GM12878 (cell line): ENCODE measurements around the gene PRDM16.

ENCODE experiments used
- ATF3 ChIP-seq: IDR thresholded peaks from 2 replicates; pipeline ENCODE4 v1.6.1; 2011; ENCODE audit warnings: low read depth, mild to moderate bottlenecking, low read length, moderate library complexity, borderline replicate concordance; ENCODE audit errors: extremely low read depth
- BHLHE40 ChIP-seq, 2 experiments: fragments of 450-650 bp in 1 of 2; IDR thresholded peaks; 2 replicates each; pipeline ENCODE4 v1.6.1; 2011 to 2017; ENCODE audit warnings: low read depth in 2 of 2, borderline replicate concordance in 1 of 2, improper control_type of control experiment in 1 of 2, low read length in 1 of 2, mild to moderate bottlenecking in 1 of 2
- CHD2 ChIP-seq: IDR thresholded peaks from 2 replicates; pipeline ENCODE4 v1.6.1; 2011; ENCODE audit warnings: low read depth, low read length, improper control_type of control experiment, borderline replicate concordance
- EP300 ChIP-seq, 2 experiments: fragments of 150-350 bp in 1 of 2; IDR thresholded peaks; 2 replicates each; pipeline ENCODE4 v1.6.1; 2011 to 2012; ENCODE audit warnings: low read depth in 2 of 2, low read length in 2 of 2, borderline replicate concordance in 1 of 2, improper control_type of control experiment in 1 of 2, inconsistent platforms in 1 of 2; ENCODE audit not compliant: control insufficient read depth in 1 of 2
- ESRRA ChIP-seq: IDR thresholded peaks from 2 replicates; pipeline ENCODE4 v1.6.1; 2012; ENCODE audit warnings: mild to moderate bottlenecking, low read length, improper control_type of control experiment
- EZH2 ChIP-seq: IDR thresholded peaks from 2 replicates; pipeline ENCODE4 v1.6.1; 2012; ENCODE audit warnings: low read depth, mild to moderate bottlenecking, control low read depth, inconsistent platforms, low read length, borderline replicate concordance; ENCODE audit not compliant: control insufficient read depth
- FOS ChIP-seq: IDR thresholded peaks from 3 replicates; pipeline ENCODE4 v1.6.1; 2011; ENCODE audit warnings: borderline replicate concordance; ENCODE audit not compliant: insufficient read length; ENCODE audit errors: extremely low read depth
- MYB ChIP-seq: fragments of 150-350 bp; IDR thresholded peaks from 2 replicates; pipeline ENCODE4 v1.6.1; 2014; ENCODE audit warnings: mild to moderate bottlenecking, low read depth, low read length, borderline replicate concordance
- ZZZ3 ChIP-seq: IDR thresholded peaks from 2 replicates; pipeline ENCODE4 v1.6.1; 2011; ENCODE audit warnings: low read depth; ENCODE audit not compliant: control insufficient read depth, insufficient read length
- TF ChIP-seq, protein P1 (sequence below), 3 experiments: IDR thresholded peaks in 2 of 3; conservative IDR thresholded peaks in 1 of 3; 2 replicates each; pipeline ENCODE4 v1.5.1; 2011; ENCODE audit warnings: low read depth in 3 of 3, low read length in 3 of 3, mild to moderate bottlenecking in 3 of 3, control low read depth in 2 of 3, moderate library complexity in 2 of 3, inconsistent platforms in 1 of 3, mixed read lengths in 1 of 3; ENCODE audit not compliant: control insufficient read depth in 2 of 3, insufficient read depth in 1 of 3; ENCODE audit errors: extremely low read depth in 1 of 3
- TF ChIP-seq, protein P2 (sequence below): fragments of 450-650 bp; IDR thresholded peaks from 2 replicates; pipeline ENCODE4 v1.6.1; 2017; ENCODE audit warnings: mild to moderate bottlenecking, moderate library complexity
- TF ChIP-seq, protein P3 (sequence below): IDR thresholded peaks from 2 replicates; pipeline ENCODE4 v1.6.1; 2012; ENCODE audit warnings: mild to moderate bottlenecking, low read depth, low read length

DNA sequence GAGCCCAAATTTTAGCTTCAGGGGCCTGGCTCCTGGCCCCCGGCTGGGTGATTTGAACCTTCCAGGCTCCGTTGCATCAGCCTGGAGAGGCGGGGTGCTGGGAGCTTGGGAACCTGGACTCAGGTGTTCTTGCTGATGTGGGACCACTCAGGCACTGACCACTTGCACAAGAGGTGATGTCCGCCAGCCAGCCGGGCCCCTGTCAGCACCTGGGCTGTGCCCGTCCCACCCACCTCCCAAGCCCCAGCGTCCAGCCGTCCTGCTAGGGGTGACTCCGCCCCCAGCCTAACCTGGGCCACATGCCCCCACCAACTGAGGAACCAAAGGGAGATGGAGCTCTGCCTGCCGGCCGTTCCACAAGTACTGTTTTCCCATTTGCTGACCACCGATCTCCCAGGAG lies 338.0 kb downstream of the PRDM16 start:
- TF ChIP-seq EZH2 (no peak), ATF3 (no peak), FOS (no peak), CHD2 (no peak), MYB (no peak), ZZZ3 (no peak), ESRRA (no peak), EP300 (IDR thresholded peaks at IDR 0.05; ENCODE audit: borderline replicate concordance in 1 of 2, control insufficient read depth in 1 of 2, low read depth in 2 of 2, low read length in 2 of 2) (no peak), BHLHE40 (IDR thresholded peaks at IDR 0.05; ENCODE audit: borderline replicate concordance in 1 of 2, low read depth in 2 of 2, low read length in 1 of 2) (no peak)
- TF ChIP-seq, protein P1, sequence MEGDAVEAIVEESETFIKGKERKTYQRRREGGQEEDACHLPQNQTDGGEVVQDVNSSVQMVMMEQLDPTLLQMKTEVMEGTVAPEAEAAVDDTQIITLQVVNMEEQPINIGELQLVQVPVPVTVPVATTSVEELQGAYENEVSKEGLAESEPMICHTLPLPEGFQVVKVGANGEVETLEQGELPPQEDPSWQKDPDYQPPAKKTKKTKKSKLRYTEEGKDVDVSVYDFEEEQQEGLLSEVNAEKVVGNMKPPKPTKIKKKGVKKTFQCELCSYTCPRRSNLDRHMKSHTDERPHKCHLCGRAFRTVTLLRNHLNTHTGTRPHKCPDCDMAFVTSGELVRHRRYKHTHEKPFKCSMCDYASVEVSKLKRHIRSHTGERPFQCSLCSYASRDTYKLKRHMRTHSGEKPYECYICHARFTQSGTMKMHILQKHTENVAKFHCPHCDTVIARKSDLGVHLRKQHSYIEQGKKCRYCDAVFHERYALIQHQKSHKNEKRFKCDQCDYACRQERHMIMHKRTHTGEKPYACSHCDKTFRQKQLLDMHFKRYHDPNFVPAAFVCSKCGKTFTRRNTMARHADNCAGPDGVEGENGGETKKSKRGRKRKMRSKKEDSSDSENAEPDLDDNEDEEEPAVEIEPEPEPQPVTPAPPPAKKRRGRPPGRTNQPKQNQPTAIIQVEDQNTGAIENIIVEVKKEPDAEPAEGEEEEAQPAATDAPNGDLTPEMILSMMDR (IDR thresholded peaks at IDR 0.05 in 2 of 3, conservative IDR thresholded peaks at IDR 0.05 in 1 of 3; ENCODE audit: control insufficient read depth in 2 of 3, extremely low read depth in 1 of 3, insufficient read depth in 1 of 3, low read depth in 3 of 3, low read length in 3 of 3) = no peak
- TF ChIP-seq, protein P2, sequence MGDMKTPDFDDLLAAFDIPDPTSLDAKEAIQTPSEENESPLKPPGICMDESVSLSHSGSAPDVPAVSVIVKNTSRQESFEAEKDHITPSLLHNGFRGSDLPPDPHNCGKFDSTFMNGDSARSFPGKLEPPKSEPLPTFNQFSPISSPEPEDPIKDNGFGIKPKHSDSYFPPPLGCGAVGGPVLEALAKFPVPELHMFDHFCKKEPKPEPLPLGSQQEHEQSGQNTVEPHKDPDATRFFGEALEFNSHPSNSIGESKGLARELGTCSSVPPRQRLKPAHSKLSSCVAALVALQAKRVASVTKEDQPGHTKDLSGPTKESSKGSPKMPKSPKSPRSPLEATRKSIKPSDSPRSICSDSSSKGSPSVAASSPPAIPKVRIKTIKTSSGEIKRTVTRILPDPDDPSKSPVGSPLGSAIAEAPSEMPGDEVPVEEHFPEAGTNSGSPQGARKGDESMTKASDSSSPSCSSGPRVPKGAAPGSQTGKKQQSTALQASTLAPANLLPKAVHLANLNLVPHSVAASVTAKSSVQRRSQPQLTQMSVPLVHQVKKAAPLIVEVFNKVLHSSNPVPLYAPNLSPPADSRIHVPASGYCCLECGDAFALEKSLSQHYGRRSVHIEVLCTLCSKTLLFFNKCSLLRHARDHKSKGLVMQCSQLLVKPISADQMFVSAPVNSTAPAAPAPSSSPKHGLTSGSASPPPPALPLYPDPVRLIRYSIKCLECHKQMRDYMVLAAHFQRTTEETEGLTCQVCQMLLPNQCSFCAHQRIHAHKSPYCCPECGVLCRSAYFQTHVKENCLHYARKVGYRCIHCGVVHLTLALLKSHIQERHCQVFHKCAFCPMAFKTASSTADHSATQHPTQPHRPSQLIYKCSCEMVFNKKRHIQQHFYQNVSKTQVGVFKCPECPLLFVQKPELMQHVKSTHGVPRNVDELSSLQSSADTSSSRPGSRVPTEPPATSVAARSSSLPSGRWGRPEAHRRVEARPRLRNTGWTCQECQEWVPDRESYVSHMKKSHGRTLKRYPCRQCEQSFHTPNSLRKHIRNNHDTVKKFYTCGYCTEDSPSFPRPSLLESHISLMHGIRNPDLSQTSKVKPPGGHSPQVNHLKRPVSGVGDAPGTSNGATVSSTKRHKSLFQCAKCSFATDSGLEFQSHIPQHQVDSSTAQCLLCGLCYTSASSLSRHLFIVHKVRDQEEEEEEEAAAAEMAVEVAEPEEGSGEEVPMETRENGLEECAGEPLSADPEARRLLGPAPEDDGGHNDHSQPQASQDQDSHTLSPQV = no peak
- TF ChIP-seq, protein P3, sequence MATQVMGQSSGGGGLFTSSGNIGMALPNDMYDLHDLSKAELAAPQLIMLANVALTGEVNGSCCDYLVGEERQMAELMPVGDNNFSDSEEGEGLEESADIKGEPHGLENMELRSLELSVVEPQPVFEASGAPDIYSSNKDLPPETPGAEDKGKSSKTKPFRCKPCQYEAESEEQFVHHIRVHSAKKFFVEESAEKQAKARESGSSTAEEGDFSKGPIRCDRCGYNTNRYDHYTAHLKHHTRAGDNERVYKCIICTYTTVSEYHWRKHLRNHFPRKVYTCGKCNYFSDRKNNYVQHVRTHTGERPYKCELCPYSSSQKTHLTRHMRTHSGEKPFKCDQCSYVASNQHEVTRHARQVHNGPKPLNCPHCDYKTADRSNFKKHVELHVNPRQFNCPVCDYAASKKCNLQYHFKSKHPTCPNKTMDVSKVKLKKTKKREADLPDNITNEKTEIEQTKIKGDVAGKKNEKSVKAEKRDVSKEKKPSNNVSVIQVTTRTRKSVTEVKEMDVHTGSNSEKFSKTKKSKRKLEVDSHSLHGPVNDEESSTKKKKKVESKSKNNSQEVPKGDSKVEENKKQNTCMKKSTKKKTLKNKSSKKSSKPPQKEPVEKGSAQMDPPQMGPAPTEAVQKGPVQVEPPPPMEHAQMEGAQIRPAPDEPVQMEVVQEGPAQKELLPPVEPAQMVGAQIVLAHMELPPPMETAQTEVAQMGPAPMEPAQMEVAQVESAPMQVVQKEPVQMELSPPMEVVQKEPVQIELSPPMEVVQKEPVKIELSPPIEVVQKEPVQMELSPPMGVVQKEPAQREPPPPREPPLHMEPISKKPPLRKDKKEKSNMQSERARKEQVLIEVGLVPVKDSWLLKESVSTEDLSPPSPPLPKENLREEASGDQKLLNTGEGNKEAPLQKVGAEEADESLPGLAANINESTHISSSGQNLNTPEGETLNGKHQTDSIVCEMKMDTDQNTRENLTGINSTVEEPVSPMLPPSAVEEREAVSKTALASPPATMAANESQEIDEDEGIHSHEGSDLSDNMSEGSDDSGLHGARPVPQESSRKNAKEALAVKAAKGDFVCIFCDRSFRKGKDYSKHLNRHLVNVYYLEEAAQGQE = no peak
